ENCODE data around the gene NOC2L.

Gene NOC2L

GRCh38 chr1:954927-955326 lies 4.1 kb downstream of the NOC2L start:
- no peaks in the 10 kb centered on the region for H3K9me2 ChIP-seq (replicated peaks; ENCODE audit: insufficient read depth, low read length)
- no peaks in the 10 kb centered on the region for H3F3A ChIP-seq (ENCODE audit: insufficient read depth, low read length)
- DNase-seq = no peak
- H3K27ac ChIP-seq (ENCODE audit: low read length) = no peak overlapping the region
- no peaks in the 10 kb centered on the region for H3K27me3 ChIP-seq (replicated peaks; ENCODE audit: insufficient read depth, low read length)
- H3K79me2 ChIP-seq (ENCODE audit: low read length) = peaks cover 38% of the 10 kb centered on the region
- H3K4me1 ChIP-seq (ENCODE audit: low read length) = 0 out of 2 replicates have a peak, but pooled peaks cover 6% of the 10 kb centered on the region
- no peaks in the 10 kb centered on the region for H3K9me3 ChIP-seq (replicated peaks; ENCODE audit: insufficient read depth, low read length)
- TF ChIP-seq EZH2phosphoT487 (IDR thresholded peaks at IDR 0.05; ENCODE audit: low read length) = no peak
- TF ChIP-seq CTCF (IDR thresholded peaks at IDR 0.05; ENCODE audit: low read length) = no peak
- TF ChIP-seq EZH2 (optimal IDR thresholded peaks at IDR 0.05; ENCODE audit: low read depth, low read length) = no peak
- H2AFZ ChIP-seq (ENCODE audit: low read length) = no peak overlapping the region
- H4K20me1 ChIP-seq (ENCODE audit: insufficient read depth, low read length) = no peaks in the 10 kb centered on the region
- no peak overlapping the region for H3K4me3 ChIP-seq (ENCODE audit: low read length)
- no peak overlapping the region for H3K4me2 ChIP-seq (ENCODE audit: low read depth, low read length)
- no peak overlapping the region for H3K9ac ChIP-seq (ENCODE audit: low read length)
- H3K36me3 ChIP-seq (replicated peaks; ENCODE audit: insufficient read depth, low read length) = peaks cover 4% of the 10 kb centered on the region

- no peak for TF ChIP-seq CTCF (IDR thresholded peaks at IDR 0.05; ENCODE audit: low read length)
- no peak for TF ChIP-seq EZH2 (optimal IDR thresholded peaks at IDR 0.05; ENCODE audit: low read depth, low read length)
- TF ChIP-seq EZH2phosphoT487 (IDR thresholded peaks at IDR 0.05; ENCODE audit: low read length) = no peak
- peaks cover 35% of the 10 kb centered on the region for H3K79me2 ChIP-seq (ENCODE audit: low read length)
Observed at GRCh38 chr1:953524-954320, 5.3 kb downstream of the NOC2L start.

DNA sequence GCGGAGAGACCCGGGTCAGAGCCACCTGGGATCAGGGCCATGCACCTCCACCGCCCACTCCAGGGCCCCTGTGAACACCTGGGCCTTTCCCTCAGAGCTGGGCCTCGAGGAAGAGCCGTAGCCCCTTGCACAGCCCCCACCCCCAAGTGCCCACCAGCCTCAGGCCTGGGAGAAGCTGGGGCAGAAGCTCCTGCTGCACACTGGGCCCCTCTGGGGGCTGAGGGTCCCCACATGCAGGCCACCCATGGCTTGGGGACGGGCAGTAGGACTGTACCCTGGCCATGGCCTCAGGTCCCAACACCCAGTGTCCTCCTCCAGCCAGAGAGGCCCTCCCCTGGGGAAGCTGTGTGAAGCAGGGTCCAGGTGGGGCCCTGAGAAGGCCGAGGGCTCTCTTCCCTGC lies 6.5 kb downstream of the NOC2L start:
- Histone ChIP-seq H3F3A (ENCODE audit: insufficient read depth, low read length) (no peaks in the 10 kb centered on the region), H3K27me3 (replicated peaks; ENCODE audit: insufficient read depth, low read length) (no peaks in the 10 kb centered on the region), H3K9me3 (replicated peaks; ENCODE audit: insufficient read depth, low read length) (no peaks in the 10 kb centered on the region), H2AFZ (ENCODE audit: low read length) (no peak overlapping the region), H3K9ac (ENCODE audit: low read length) (no peak overlapping the region), H3K27ac (ENCODE audit: low read length) (no peak overlapping the region), H3K36me3 (replicated peaks; ENCODE audit: insufficient read depth, low read length) (peaks cover 7% of the 10 kb centered on the region), H4K20me1 (ENCODE audit: insufficient read depth, low read length) (no peaks in the 10 kb centered on the region), H3K4me3 (ENCODE audit: low read length) (no peak overlapping the region), H3K79me2 (ENCODE audit: low read length) (peaks cover 23% of the 10 kb centered on the region), H3K9me2 (replicated peaks; ENCODE audit: insufficient read depth, low read length) (no peaks in the 10 kb centered on the region), H3K4me1 (ENCODE audit: low read length) (0 out of 2 replicates have a peak, but pooled peaks cover 4% of the 10 kb centered on the region), H3K4me2 (ENCODE audit: low read depth, low read length) (no peak overlapping the region)
- TF ChIP-seq CTCF (IDR thresholded peaks at IDR 0.05; ENCODE audit: low read length) (no peak), EZH2phosphoT487 (IDR thresholded peaks at IDR 0.05; ENCODE audit: low read length) (no peak), EZH2 (optimal IDR thresholded peaks at IDR 0.05; ENCODE audit: low read depth, low read length) (no peak)
- no peak for DNase-seq

More at GRCh38 chr1:953524-954320, 5.3 kb downstream of the NOC2L start:
- H3K9me3 ChIP-seq (replicated peaks; ENCODE audit: insufficient read depth, low read length) = no peaks in the 10 kb centered on the region
- H3K27ac ChIP-seq (ENCODE audit: low read length) = no peak overlapping the region
- no peak overlapping the region for H3K4me2 ChIP-seq (ENCODE audit: low read depth, low read length)
- H3K4me3 ChIP-seq (ENCODE audit: low read length) = no peak overlapping the region
- peaks cover 4% of the 10 kb centered on the region for H3K36me3 ChIP-seq (replicated peaks; ENCODE audit: insufficient read depth, low read length)
- H4K20me1 ChIP-seq (ENCODE audit: insufficient read depth, low read length) = no peaks in the 10 kb centered on the region
- no peak for DNase-seq
- H3K4me1 ChIP-seq (ENCODE audit: low read length) = 0 out of 2 replicates have a peak, but pooled peaks cover 6% of the 10 kb centered on the region
- no peaks in the 10 kb centered on the region for H3K27me3 ChIP-seq (replicated peaks; ENCODE audit: insufficient read depth, low read length)
- no peaks in the 10 kb centered on the region for H3F3A ChIP-seq (ENCODE audit: insufficient read depth, low read length)
- no peaks in the 10 kb centered on the region for H3K9me2 ChIP-seq (replicated peaks; ENCODE audit: insufficient read depth, low read length)
- no peak overlapping the region for H2AFZ ChIP-seq (ENCODE audit: low read length)
- H3K9ac ChIP-seq (ENCODE audit: low read length) = no peak overlapping the region
